A549 (cell line): Measurements from ENCODE around the gene NRXN2.

Source experiments
- BHLHE40 ChIP-seq: IDR thresholded peaks from 2 replicates; pipeline ENCODE4 v1.6.1; 2012; ENCODE audit warnings: low read depth, low read length, inconsistent platforms
- EHMT2 ChIP-seq: fragments of 200-600 bp; sonication (generic); IDR thresholded peaks from 2 replicates; pipeline ENCODE4 v1.6.1; 2016; ENCODE audit warnings: antibody characterized with exemption, low read depth, mild to moderate bottlenecking, moderate library complexity
- HDAC2 ChIP-seq: fragments of 200-600 bp; sonication (generic); IDR thresholded peaks from 2 replicates; pipeline ENCODE4 v1.6.1; 2016
- JUN ChIP-seq, 2 experiments: fragments of >200 bp; sonication (Bioruptor Twin); formaldehyde crosslinking; IDR thresholded peaks; 2 replicates in 1 of 2; 3 replicates in 1 of 2; pipeline ENCODE4 v1.6.1; 2016 to 2017
- KDM5A ChIP-seq: fragments of 200-600 bp; sonication (generic); IDR thresholded peaks from 2 replicates; pipeline ENCODE4 v1.6.1; 2016; ENCODE audit warnings: antibody characterized with exemption, mild to moderate bottlenecking
- MAZ ChIP-seq: fragments of 150-350 bp; IDR thresholded peaks from 2 replicates; pipeline ENCODE4 v1.6.1; 2014; ENCODE audit warnings: antibody characterized with exemption, low read depth, low read length, borderline replicate concordance
- POLR2A ChIP-seq: IDR thresholded peaks from 2 replicates; pipeline ENCODE4 v1.6.1; 2012; ENCODE audit warnings: mild to moderate bottlenecking, low read length
- USF2 ChIP-seq: fragments of 450-650 bp; IDR thresholded peaks from 2 replicates; pipeline ENCODE4 v1.6.1; 2014; ENCODE audit warnings: antibody characterized with exemption
- ZSCAN20 ChIP-seq: fragments of 250-450 bp; sonication (Bioruptor Pico); IDR thresholded peaks from 2 replicates; pipeline ENCODE4 v1.8.0; 2022; ENCODE audit warnings: mild to moderate bottlenecking, moderate library complexity
- TF ChIP-seq, protein P1 (sequence below): fragments of >200 bp; sonication (Bioruptor Twin); formaldehyde crosslinking; IDR thresholded peaks from 3 replicates; pipeline ENCODE4 v1.5.1; 2016
- TF ChIP-seq, protein P2 (sequence below): fragments of 200-600 bp; sonication (generic); IDR thresholded peaks from 2 replicates; pipeline ENCODE4 v1.6.1; 2016; ENCODE audit warnings: antibody characterized with exemption, mild to moderate bottlenecking, moderate library complexity

- TF ChIP-seq BHLHE40 (no peak), POLR2A (no peak), USF2 (no peak), JUN (IDR thresholded peaks at IDR 0.05) (no peak), MAZ (no peak), KDM5A (no peak), EHMT2 (no peak), ZSCAN20 (CRISPR knock-in tag) (no peak), HDAC2 (no peak)
- TF ChIP-seq, protein P1, sequence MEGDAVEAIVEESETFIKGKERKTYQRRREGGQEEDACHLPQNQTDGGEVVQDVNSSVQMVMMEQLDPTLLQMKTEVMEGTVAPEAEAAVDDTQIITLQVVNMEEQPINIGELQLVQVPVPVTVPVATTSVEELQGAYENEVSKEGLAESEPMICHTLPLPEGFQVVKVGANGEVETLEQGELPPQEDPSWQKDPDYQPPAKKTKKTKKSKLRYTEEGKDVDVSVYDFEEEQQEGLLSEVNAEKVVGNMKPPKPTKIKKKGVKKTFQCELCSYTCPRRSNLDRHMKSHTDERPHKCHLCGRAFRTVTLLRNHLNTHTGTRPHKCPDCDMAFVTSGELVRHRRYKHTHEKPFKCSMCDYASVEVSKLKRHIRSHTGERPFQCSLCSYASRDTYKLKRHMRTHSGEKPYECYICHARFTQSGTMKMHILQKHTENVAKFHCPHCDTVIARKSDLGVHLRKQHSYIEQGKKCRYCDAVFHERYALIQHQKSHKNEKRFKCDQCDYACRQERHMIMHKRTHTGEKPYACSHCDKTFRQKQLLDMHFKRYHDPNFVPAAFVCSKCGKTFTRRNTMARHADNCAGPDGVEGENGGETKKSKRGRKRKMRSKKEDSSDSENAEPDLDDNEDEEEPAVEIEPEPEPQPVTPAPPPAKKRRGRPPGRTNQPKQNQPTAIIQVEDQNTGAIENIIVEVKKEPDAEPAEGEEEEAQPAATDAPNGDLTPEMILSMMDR = no peak
- TF ChIP-seq, protein P2, sequence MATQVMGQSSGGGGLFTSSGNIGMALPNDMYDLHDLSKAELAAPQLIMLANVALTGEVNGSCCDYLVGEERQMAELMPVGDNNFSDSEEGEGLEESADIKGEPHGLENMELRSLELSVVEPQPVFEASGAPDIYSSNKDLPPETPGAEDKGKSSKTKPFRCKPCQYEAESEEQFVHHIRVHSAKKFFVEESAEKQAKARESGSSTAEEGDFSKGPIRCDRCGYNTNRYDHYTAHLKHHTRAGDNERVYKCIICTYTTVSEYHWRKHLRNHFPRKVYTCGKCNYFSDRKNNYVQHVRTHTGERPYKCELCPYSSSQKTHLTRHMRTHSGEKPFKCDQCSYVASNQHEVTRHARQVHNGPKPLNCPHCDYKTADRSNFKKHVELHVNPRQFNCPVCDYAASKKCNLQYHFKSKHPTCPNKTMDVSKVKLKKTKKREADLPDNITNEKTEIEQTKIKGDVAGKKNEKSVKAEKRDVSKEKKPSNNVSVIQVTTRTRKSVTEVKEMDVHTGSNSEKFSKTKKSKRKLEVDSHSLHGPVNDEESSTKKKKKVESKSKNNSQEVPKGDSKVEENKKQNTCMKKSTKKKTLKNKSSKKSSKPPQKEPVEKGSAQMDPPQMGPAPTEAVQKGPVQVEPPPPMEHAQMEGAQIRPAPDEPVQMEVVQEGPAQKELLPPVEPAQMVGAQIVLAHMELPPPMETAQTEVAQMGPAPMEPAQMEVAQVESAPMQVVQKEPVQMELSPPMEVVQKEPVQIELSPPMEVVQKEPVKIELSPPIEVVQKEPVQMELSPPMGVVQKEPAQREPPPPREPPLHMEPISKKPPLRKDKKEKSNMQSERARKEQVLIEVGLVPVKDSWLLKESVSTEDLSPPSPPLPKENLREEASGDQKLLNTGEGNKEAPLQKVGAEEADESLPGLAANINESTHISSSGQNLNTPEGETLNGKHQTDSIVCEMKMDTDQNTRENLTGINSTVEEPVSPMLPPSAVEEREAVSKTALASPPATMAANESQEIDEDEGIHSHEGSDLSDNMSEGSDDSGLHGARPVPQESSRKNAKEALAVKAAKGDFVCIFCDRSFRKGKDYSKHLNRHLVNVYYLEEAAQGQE = no peak
Measured at GRCh38 chr11:64679846-64680245, 43.2 kb downstream of the NRXN2 start.
